GM21447 (cell line): ENCODE data around the gene C3orf22.
"Not testable (repeated sequence)": the region's sequence is repeated elsewhere in the genome, so short reads cannot be mapped to it uniquely, and the experiment has no call there.

ENCODE experiments used
- ATAC-seq: cut with Tn5 transposase; IDR thresholded peaks from one replicate; pipeline ENCODE4 v1.9.1; 2021; ENCODE audit not compliant: unreplicated experiment

The C3orf22 gene

GRCh38 chr3:126544596-126545281 is 14.0 kb downstream of the C3orf22 start:
- no peak for ATAC-seq

- no peak for ATAC-seq
Measured at GRCh38 chr3:126543457-126544061, 15.2 kb downstream of the C3orf22 start.

- ATAC-seq, result no peak
Measured at GRCh38 chr3:126542340-126543241, 16.1 kb downstream of the C3orf22 start.

GRCh38 chr3:126541628-126542339 is 16.9 kb downstream of the C3orf22 start:
- ATAC-seq, result no peak

GRCh38 chr3:126540951-126541627 is 17.6 kb downstream of the C3orf22 start:
- no peak for ATAC-seq

- ATAC-seq, result no peak
Measured at GRCh38 chr3:126540342-126540849, 18.3 kb downstream of the C3orf22 start.

- no peak for ATAC-seq
Measured at GRCh38 chr3:126539558-126540250, 19.0 kb downstream of the C3orf22 start.

- no peak for ATAC-seq
Measured at GRCh38 chr3:126538966-126539365, 19.8 kb downstream of the C3orf22 start.

- ATAC-seq, result no peak
Measured at GRCh38 chr3:126538316-126538715, 20.4 kb downstream of the C3orf22 start.

- ATAC-seq, result no peak
Measured at GRCh38 chr3:126537730-126538281, 20.9 kb downstream of the C3orf22 start.

GRCh38 chr3:126537116-126537729 is 21.5 kb downstream of the C3orf22 start:
- ATAC-seq, result no peak

GRCh38 chr3:126536126-126536525 is 22.6 kb downstream of the C3orf22 start:
- ATAC-seq, result no peak

GRCh38 chr3:126535636-126536035 is 23.1 kb downstream of the C3orf22 start:
- no peak for ATAC-seq

- not testable (repeated sequence) for ATAC-seq
Measured at GRCh38 chr3:126534716-126535115, 24.0 kb downstream of the C3orf22 start.

- no peak for ATAC-seq
Measured at GRCh38 chr3:126533506-126533905, 25.2 kb downstream of the C3orf22 start.

GRCh38 chr3:126531051-126531330 is 27.7 kb downstream of the C3orf22 start:
- no peak for ATAC-seq

GRCh38 chr3:126530171-126531050 is 28.3 kb downstream of the C3orf22 start:
- ATAC-seq, result no peak

- ATAC-seq, result no peak
Measured at GRCh38 chr3:126529585-126530170, 29.1 kb downstream of the C3orf22 start.
